GOT3 (cell line): ENCODE measurements around the gene WDR18.

Experiments
- DNase-seq: peaks from one replicate; lab custom pipeline; 2025; ENCODE audit warnings: mixed read lengths; lab: John Stamatoyannopoulos, UW

WDR18 gene

DNA sequence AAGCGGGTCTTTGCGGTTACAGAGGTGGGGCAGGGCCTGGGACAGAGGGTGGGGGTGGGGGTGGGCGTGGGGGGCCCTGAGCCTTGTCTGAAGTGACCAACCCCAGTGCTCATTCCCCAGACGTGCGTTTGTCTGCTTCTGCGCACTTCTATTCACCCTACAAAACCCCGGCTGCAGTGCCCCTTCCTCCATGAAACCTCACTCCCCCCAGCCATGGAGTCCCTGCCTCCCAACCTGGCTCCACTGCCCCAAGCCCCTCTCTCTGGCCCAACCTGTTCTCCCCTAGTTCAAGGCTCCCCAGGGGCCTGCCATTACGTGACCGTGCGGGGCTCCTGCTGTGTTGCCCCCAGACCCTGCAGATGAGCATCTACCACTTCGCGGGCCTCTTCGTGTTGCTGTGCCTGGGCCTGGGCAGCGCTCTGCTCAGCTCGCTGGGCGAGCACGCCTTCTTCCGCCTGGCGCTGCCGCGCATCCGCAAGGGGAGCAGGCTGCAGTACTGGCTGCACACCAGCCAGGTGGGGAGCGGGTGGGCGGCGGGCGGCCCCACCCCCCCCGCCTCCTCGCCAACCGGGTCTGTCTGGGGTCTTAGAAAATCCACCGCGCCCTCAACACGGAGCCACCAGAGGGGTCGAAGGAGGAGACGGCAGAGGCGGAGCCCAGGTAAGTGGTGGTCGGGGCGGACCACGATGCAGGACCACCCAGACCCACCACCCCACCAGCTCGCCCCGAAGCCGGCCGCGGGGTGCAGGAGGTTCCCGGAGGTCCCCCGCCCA is 24.3 kb downstream of the WDR18 start:
- no peak for DNase-seq

DNA sequence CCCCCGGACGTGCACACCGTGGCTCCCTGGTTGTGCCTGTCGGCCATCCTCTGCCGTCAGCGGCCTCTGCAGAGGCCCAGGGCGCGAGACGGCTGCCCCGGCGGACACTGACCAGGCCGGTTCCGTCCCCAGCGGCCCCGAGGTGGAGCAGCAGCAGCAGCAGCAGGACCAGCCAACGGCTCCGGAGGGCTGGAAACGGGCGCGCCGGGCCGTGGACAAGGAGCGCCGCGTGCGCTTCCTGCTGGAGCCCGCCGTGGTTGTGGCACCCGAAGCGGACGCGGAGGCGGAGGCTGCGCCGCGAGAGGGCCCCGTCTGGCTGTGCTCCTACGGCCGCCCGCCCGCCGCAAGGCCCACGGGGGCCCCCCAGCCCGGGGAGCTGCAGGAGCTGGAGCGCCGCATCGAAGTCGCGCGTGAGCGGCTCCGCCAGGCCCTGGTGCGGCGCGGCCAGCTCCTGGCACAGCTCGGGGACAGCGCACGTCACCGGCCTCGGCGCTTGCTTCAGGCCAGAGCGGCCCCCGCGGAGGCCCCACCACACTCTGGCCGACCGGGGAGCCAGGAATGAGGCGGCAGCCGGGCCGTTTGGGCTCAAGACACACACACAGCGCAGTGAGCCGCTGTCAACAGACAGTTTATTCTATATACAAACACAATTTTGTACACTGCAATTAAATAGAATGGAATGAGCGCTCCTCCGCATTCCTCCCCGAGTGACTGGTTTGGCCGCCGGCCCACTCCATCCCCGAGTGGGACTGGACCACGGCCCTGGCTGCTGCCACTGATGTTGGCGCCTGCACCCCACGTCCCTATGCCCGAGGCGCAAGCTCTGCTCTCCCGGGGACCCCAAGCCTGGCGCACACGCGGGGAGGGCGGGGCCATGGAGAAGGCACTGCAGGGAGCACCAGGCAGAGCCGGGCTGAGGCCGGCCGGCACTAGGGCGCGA is 25.2 kb downstream of the WDR18 start:
- no peak for DNase-seq

DNA sequence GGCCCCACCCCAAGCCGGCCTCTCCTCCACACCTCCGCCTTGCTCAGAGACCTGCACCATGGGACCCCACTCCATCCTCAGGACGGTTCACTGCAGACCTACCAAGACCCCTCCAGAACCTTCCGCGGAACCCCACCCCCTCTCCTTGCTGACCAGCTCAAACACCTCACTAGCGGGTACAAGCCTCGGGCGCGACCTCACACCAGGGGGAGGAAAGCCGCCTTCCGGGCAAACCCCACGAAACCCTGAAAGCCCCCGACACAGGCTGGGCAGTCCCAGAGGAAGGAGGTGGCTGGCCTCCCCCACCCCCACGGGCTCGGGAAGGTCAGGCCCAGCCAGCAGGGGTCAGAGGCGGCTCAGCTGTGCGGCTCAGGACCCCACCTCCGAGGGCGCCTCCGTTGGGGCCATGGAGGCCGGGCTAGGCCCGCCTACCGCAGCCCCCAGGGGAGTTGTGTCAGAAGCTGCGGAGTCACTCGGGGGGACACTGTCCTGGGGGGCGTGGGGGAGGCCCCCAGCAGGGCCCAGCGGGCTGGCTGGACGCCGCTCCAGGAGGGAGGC is 25.9 kb downstream of the WDR18 start:
- no peak for DNase-seq

DNA sequence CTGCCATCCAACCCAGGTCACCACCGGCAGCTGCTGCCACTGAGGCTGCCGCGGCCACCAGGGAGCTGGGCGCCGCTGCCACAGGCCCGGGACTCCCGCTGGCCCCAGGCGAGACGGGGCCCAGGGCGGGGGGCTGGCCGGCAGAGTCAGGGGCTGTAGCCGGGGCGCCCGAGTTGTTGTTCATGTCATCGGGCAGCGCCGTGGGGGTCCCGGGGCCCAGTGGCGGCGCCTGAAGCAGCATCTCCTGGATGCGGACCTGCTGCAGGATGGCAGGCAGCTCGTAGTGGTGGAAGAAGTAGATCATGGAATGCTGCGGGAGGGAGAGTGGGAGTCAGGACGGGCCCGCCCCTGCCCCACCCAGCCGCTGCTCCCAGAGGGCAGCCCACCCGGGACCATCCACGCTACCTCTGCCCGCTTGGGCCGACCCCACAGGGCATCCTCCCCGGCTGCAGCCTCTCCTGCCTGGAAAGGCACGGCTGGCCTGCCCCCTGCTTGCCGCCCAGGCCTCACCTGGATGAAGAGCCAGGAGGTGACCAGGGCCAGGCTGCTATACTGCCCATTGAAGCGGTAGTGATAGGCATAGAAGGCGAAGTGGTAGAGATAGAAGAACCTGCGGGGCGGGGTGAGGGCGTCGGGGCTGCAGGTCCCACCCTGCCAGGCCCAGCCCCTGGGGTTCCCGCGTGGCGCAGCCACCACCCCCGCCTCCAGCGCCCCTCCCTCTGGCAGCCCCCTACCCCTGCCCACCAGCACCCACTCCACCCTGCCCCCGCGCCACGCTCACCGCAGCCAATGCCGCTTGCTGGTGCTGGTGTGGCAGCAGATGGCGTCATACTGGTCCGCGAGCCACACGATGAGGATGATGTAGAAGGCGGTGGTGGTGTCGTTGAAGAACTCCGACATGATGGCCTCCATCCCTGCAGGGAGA is 26.7 kb downstream of the WDR18 start:
- DNase-seq, result no peak

DNA sequence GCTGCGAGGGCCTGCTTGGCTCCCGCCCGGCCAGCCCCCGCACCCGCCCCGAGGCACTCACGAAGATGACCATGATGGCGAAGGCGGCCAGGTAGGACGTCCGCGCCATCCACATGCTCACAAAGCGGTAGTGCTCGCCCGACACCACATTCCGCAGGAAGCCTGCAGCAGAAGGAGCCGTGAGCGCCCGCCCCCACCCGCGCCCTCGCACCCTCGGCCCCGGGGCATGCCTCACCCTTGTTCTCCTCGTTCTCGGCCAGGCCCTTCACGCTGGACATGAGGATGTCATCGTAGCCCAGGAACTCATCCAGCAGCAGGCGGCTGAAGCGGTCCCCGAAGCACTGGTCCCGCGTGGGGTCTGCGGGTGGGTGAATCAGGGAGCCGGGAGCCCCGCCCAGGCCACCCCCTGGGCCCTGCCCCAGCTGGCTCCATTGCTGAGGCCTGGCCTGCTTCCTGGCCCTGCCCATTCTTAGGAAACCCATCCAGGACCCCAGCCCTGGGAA is 27.7 kb downstream of the WDR18 start:
- DNase-seq, result no peak

DNA sequence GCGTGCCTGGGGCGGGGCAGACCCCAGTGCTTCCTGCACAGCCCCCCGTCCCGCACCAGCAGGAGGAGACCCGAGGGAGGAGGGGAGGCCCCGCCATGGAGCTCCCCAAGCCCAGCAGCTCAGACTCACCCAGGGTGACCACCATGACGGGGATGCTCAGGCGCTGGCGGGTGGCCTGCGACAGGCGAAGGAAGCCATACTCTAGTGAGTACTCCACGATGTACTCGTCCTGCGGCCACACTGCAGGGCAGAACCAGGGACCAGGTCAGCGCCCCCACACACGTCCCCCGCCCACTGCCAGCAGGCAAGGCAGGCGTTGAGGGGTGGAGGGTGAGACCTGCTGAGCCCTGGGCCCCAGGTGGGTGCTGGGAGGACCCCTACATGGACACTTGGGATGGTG is 28.2 kb downstream of the WDR18 start:
- DNase-seq, result no peak

DNA sequence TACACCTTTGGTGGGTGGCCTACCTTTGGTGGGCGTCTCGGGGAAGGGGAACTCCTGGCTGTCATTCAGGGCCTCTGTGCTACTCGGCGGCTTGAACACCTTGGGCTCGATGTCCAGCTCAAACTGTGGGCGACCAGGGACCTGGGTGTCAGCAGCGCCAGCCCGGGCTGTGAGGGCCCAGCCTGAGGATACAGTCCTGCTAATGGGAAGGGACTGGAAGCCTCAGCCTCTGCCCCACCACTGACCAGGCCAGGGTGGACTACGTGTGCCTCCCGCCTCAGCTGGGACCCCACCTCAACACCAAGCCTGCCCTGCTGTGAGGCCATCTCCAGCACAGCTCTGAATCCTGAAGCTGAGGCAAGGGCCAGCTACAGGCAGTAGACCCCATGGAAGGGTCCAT is 29.1 kb downstream of the WDR18 start:
- DNase-seq, result no peak

DNA sequence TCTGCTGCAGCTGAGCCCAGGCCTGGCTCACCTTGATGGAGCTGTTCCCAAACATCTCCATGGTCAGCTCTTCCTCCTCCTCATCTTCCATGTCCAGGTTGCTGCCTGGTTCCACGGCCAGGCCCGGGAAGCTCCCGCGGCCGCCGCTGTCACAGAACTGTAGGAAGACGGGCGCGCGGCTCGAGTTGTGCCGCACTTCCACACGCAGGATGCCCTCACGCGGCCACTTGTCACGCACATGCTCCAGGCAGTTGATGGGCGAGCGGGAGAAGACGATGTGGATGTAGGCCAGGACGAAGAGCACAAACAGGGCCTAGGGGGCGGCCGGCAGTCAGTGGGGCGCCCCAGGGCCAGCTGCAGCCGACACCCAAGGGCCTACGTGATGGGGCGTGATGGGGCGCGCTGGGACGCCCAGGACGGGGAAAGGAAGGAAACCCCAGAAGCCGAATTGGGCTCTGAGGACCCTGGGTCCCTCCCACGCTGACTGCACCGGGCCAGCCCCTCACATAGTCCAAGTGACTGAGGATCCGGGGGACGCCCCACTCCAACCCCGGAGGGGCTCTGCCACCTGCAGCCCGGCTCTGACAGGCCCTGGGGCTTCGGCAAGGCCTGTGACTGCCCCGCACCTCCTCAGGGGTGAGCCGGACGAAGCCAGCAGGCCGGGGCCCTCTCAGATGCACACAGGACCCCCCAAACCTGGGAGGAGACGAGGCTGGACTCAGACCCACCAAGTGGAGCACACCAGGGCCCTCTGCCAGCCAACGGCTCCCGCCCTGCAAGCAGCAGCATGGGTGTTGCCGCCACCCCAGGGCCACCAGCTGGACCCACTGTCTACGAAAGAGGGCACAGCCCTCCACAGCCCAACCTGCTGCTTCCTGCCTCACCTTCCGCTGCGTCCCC is 30.3 kb downstream of the WDR18 start:
- DNase-seq, result no peak

DNA sequence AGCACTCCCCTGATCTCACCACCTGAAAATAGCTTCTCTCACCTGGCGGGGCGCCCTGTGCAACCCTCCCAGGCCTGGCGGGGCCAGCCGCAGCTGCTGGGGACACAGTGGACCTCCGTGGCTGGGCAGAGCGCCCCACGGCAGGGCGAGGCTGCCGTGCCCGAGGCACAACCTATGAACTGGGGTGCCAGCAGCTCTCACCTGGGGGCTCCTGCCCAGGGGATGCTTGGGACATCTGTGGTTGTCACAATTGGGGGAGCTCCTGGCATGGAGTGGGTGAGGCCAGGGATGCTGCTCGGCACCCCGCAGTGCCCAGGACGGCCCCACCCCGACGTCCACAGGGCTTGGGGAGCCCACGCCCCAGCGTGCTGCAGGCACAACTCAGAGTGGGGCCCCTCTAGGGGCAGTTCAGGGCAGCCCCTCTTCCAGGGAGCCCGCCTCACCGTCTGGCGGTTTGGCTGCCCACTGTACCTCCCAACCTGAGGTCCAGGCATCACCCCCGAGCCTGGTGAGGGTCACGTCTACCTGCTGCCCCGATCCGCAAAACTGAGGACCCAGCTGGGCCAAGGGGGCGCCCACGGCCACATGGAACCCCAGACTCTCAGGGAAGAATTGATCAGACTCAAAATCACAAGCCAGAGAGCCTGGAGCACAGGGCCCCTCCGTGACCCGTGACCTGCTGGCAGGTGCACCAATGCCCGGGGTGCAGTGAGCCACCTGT is 31.1 kb downstream of the WDR18 start:
- DNase-seq, result no peak

DNA sequence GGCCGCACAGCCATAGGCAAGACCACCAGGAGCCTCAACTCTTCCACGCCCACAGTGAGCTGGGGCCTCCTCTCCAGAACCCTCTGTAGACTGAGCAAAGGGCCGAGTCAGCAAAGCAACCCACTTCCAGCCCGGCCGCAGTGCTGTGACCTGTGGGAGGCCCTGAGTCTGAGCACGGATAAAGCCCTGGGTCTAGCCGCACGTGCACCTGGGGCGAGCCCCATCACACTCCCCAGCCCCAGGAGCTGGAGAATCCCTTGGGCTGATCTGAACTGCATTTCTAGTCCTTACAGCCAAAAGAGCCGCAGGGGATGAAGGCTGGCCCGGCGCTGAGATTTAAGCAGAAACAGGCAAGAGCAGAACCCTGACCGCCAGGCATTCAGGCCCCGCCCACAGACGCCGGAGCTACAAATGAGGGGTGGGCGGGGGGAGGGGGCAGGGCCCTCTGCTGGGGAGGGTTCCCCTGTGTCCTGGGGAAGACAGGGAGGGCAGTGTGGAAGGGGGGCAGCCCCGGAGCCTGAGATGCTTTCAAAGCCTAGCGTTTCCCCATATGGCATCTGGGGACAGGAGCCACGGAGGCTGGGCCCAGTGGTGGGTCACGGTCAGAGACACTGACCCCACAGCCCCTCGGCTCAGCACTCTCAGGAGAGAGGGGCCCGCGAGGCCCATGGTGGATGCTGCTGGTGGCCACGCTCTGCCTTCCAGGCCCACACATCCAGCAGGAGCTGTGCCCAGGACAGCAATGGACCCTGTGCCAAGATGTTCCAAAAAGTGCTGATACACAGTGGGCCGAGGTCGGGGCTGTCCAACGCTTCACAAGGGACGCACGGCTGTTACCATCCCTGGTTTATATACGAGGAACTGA is 31.9 kb downstream of the WDR18 start:
- no peak for DNase-seq

DNA sequence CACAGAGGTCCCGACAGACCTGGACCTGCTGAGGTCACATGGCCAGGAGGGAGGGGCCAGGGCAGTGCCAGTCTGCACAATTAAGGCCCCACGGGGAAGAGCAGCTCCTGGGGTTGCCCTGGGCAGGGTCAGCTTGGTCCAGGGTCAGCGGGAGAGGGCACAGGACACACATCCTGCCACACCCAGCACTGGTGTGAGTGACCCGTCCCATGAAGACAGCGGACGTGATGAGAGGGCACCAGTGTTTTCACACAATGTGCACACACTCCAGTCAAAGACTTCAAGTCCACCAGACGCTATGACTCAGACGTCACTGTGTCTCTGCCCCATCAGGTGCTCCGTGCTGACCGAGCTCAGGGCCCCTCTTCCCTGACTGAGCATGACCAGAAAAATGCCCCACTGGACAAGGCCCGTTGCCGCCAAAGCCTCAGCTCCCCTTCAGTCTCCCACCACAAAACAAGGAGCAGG is 32.5 kb downstream of the WDR18 start:
- DNase-seq, result no peak

DNA sequence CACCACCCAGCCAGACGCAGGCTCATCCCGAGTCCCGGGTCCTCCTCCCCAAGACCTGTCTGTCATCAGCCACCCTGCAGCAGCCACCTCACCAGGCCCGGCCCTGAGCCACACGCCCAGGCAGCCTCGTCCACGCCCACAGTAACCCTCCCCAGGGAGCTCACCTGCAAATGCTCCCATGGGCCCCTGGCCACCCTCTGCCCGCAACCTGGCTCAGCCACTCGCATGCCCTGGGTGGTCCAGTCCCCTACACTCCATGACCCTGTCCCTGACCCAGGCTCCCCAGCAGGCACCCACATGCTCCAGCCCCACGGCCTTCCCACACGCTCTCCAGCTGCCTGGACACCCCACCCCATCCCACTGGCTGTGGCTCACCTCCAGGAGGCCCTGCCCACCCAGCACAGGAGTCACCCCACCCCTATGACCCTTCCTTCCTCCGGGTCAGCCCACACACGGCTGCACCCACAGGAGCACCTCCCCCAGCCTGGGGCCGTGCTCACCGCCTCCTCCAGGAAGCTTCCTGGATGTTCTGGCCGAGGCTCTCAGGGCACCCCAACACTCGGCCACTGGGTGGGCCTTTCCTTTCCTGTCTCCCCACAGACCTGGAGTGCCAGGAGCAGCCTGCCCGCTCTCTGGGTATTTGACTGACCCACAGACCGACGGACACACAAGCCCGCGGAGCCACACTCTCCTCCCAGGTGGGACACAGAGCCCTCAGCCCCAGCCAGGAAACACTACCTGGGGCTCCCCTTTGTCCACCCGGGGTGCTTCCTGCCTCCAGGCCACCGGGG is 33.2 kb downstream of the WDR18 start:
- no peak for DNase-seq

DNA sequence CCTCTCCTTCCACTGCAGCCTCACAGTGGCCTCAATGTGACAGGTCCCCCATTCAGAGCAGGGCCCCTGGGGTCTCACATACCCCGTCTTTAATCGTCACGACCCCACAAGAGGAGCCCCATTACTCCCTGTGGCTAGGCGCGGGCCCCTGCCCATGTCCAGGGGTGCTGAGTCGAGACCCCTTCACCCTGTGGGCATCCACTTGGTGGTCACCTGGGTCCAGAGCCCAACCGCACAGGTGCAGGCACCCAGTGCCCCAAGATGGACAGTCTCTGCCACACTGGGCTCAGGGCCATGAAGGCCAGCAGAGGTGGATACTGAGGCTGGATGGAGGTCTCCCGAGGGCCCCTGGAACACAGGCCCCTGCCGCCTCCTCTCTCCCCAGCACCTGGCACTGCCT is 33.8 kb downstream of the WDR18 start:
- DNase-seq, result no peak

DNA sequence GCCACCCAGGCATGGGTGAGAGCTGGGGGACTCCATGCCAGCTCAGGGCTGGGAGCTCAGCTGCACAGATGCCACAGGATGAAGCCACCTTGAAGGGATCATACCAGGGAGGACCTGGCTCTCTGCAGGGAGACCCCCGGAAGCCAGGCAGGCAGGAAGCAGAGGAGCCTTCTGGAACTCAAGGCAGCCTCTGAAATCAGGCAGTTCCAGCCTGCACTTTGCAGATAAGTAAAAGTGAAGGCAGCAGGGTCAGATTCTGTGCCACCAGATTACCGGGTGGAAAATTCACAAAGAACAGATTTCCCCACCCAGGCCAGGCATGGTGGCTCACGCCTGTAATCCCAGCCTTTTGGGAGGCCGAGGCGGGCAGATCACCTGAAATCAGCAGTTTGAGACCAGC is 34.2 kb downstream of the WDR18 start:
- DNase-seq, result no peak

DNA sequence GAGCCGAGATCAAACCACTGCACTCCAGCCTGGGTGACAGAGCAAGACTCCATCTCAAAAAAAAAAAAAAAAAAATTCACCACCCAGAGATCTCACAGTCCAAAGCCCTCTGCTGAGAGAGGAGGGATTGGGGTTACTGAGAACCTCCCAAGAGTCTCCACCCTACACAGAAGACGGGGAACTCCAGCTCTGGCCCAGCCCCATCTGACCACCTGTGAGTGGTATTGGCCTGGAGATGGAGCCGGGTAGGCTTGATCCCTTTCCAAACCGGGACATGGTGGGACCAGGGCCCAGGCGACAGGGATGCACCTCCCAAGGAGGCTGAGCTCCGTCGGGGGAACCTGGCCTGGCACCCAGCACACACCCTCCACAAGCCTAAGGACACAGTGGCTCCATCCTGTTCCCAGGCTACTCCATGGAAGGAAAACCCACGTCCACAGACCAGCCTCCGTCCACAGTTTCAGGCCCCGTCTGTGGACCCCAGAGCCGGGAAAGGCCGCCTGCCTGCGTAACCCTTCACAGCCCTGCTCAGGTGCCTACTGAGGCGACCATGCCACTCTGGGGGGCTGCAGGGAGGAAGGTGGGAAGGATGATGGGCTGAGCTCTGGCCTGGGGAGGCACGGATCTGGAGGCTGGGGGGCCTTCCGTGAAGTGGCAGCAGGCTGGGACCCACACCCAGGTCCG is 34.9 kb downstream of the WDR18 start:
- no peak for DNase-seq

DNA sequence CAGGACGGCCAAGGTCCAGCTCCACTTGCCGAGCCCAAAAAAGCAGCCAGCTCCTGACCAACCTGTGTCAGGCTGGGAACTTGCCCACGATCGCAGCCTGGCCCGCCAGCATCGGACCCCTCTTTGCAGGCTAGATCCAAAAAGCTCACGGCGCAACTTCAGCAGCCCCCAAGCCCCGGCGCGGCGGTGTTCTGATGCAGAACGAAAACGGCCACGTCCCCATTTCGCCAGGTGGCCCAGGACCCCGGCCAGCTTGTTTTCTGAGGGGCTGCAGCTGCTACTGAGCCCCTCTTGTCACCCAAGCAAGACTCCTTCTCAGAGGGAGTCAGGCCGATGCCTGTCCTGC is 35.4 kb downstream of the WDR18 start:
- DNase-seq, result no peak
